H9 (cell line): Measurements from ENCODE around the gene IL24. TPM values are rescaled to one million over a fixed set of nuclear protein-coding genes. Genes with fewer than 3 reads are reported as not detected.

Experiments
- DNase-seq: peaks from one replicate; pipeline ENCODE4 v3.0.0-alpha.2; 2017
- H2AFZ ChIP-seq: one replicate; pipeline ENCODE4 v1.6.1; 2013; ENCODE audit warnings: mild to moderate bottlenecking, low read length, control low read depth, moderate library complexity
- H2AK5ac ChIP-seq: 2 replicates; pipeline ENCODE4 v1.6.1; 2013; ENCODE audit warnings: low read length, control low read depth, mixed read lengths; ENCODE audit not compliant: insufficient read length
- H2BK120ac ChIP-seq: one replicate; pipeline ENCODE4 v1.6.1; 2013; ENCODE audit warnings: low read depth, mild to moderate bottlenecking, low read length, control low read depth, inconsistent platforms; ENCODE audit not compliant: poor library complexity, severe bottlenecking
- H2BK12ac ChIP-seq: 2 replicates; pipeline ENCODE4 v1.6.1; 2013; ENCODE audit warnings: low read length, control low read depth, mixed read lengths, low read depth; ENCODE audit not compliant: insufficient read length
- H2BK15ac ChIP-seq: 2 replicates; pipeline ENCODE4 v1.6.1; 2013; ENCODE audit warnings: low read depth, low read length, control low read depth
- H2BK20ac ChIP-seq: one replicate; pipeline ENCODE4 v1.6.1; 2013; ENCODE audit warnings: low read depth, mild to moderate bottlenecking, low read length, control low read depth, inconsistent platforms; ENCODE audit not compliant: poor library complexity, severe bottlenecking
- H2BK5ac ChIP-seq: 2 replicates; pipeline ENCODE4 v1.6.1; 2013; ENCODE audit warnings: low read length, control low read depth, mixed read lengths; ENCODE audit not compliant: insufficient read length
- H3K14ac ChIP-seq: 2 replicates; pipeline ENCODE4 v1.6.1; 2013; ENCODE audit warnings: low read length, control low read depth; ENCODE audit not compliant: insufficient read depth
- H3K18ac ChIP-seq: 2 replicates; pipeline ENCODE4 v1.6.1; 2013; ENCODE audit warnings: low read depth, mild to moderate bottlenecking, mixed read lengths, low read length, control low read depth; ENCODE audit not compliant: insufficient read length
- H3K23ac ChIP-seq: 2 replicates; pipeline ENCODE4 v1.6.1; 2013; ENCODE audit warnings: low read length, control low read depth, mixed read lengths, low read depth; ENCODE audit not compliant: insufficient read length
- H3K23me2 ChIP-seq: 2 replicates; pipeline ENCODE4 v1.6.1; 2013; ENCODE audit warnings: low read depth, mild to moderate bottlenecking, mixed read lengths, low read length, control low read depth; ENCODE audit not compliant: insufficient read length, poor library complexity, severe bottlenecking
- H3K27ac ChIP-seq: 2 replicates; pipeline ENCODE4 v1.5.1; 2013; ENCODE audit warnings: low read length, control low read depth, mixed read lengths, low read depth; ENCODE audit not compliant: insufficient read length
- H3K27me3 ChIP-seq: 2 replicates; pipeline ENCODE4 v1.6.1; 2013; ENCODE audit warnings: low read length, control low read depth, inconsistent platforms; ENCODE audit not compliant: insufficient read depth
- H3K4ac ChIP-seq: 2 replicates; pipeline ENCODE4 v1.6.1; 2013; ENCODE audit warnings: low read depth, mild to moderate bottlenecking, control low read depth, inconsistent platforms, low read length, moderate library complexity
- H3K4me1 ChIP-seq: 2 replicates; pipeline ENCODE4 v1.6.1; 2013; ENCODE audit warnings: low read length, control low read depth, inconsistent platforms; ENCODE audit not compliant: insufficient read depth
- H3K4me2 ChIP-seq: 2 replicates; pipeline ENCODE4 v1.6.1; 2013; ENCODE audit warnings: low read length, control low read depth, mixed read lengths; ENCODE audit not compliant: insufficient read length, insufficient read depth
- H3K56ac ChIP-seq: 2 replicates; pipeline ENCODE4 v1.6.1; 2013; ENCODE audit warnings: low read depth, mild to moderate bottlenecking, mixed read lengths, low read length, control low read depth; ENCODE audit not compliant: insufficient read length
- H3K79me1 ChIP-seq: 2 replicates; pipeline ENCODE4 v1.6.1; 2013; ENCODE audit warnings: low read depth, mild to moderate bottlenecking, moderate library complexity, low read length, control low read depth, inconsistent platforms; ENCODE audit not compliant: insufficient read depth, poor library complexity, severe bottlenecking
- H3K79me2 ChIP-seq: 2 replicates; pipeline ENCODE4 v1.6.1; 2013; ENCODE audit warnings: low read length, control low read depth, inconsistent platforms; ENCODE audit not compliant: insufficient read depth
- H3K9ac ChIP-seq: 2 replicates; pipeline ENCODE4 v1.6.1; 2013; ENCODE audit warnings: low read length, control low read depth, mixed read lengths; ENCODE audit not compliant: insufficient read length; ENCODE audit errors: extremely low read depth
- H3K9me3 ChIP-seq: one replicate; pipeline ENCODE4 v1.6.1; 2013; ENCODE audit warnings: low read depth, low read length, inconsistent platforms; ENCODE audit not compliant: control insufficient read depth
- H3T11ph ChIP-seq: one replicate; pipeline ENCODE4 v1.6.1; 2013; ENCODE audit warnings: mild to moderate bottlenecking, low read length, control low read depth, inconsistent platforms
- H4K20me1 ChIP-seq: one replicate; pipeline ENCODE4 v1.6.1; 2013; ENCODE audit not compliant: control insufficient read depth, insufficient read length, insufficient read depth
- H4K5ac ChIP-seq: 2 replicates; pipeline ENCODE4 v1.6.1; 2013; ENCODE audit warnings: low read depth, mild to moderate bottlenecking, mixed read lengths, low read length, control low read depth; ENCODE audit not compliant: insufficient read length
- H4K8ac ChIP-seq: replicated peaks from 2 replicates; pipeline ENCODE4 v1.6.1; 2013; ENCODE audit warnings: low read length, control low read depth, mixed read lengths, low read depth; ENCODE audit not compliant: insufficient read length
- H4K91ac ChIP-seq: 2 replicates; pipeline ENCODE4 v1.6.1; 2013; ENCODE audit warnings: low read depth, mild to moderate bottlenecking, moderate library complexity, mixed read lengths, low read length, control low read depth; ENCODE audit not compliant: insufficient read length
- H3K27ac Mint-ChIP-seq, 3 experiments: 2 replicates in 2 of 3; 3 replicates in 1 of 3; pipeline ENCODE4 v1.8.0; 2020 to 2021; ENCODE audit warnings: mixed read lengths in 3 of 3, mild to moderate bottlenecking in 1 of 3, moderate library complexity in 1 of 3
- H3K27me3 Mint-ChIP-seq: 2 replicates; pipeline ENCODE4 v1.8.0; 2021; ENCODE audit warnings: low read depth, mild to moderate bottlenecking, moderate library complexity, mixed read lengths
- H3K36me3 Mint-ChIP-seq, 3 experiments: 2 replicates in 2 of 3; 3 replicates in 1 of 3; pipeline ENCODE4 v1.8.0; 2020 to 2021; ENCODE audit warnings: low read depth in 3 of 3, mixed read lengths in 3 of 3; ENCODE audit not compliant: insufficient read depth in 1 of 3
- H3K4me1 Mint-ChIP-seq, 2 experiments: 2 replicates each; pipeline ENCODE4 v1.8.0; 2020; ENCODE audit warnings: mixed read lengths in 2 of 2
- H3K4me3 Mint-ChIP-seq, 2 experiments: 2 replicates in 1 of 2; 3 replicates in 1 of 2; pipeline ENCODE4 v1.8.0; 2020 to 2021; ENCODE audit warnings: mild to moderate bottlenecking in 2 of 2, mixed read lengths in 2 of 2, moderate library complexity in 1 of 2
- H3K9me3 Mint-ChIP-seq, 2 experiments: 2 replicates in 1 of 2; 3 replicates in 1 of 2; pipeline ENCODE4 v1.8.0; 2020; ENCODE audit warnings: mild to moderate bottlenecking in 2 of 2, mixed read lengths in 2 of 2, moderate library complexity in 1 of 2
- WGBS: extraction: QIAGEN DNeasy Blood & Tissue Kit; methylation state at CpG from one replicate; pipeline ENCODE4 v1.1.7; 2013; ENCODE audit warnings: missing lambda C conversion rate, low lambda C conversion rate, mixed read lengths; ENCODE audit not compliant: insufficient read length; ENCODE audit errors: extremely low coverage; 5-methylcytosine and 5-hydroxymethylcytosine counted together
- total RNA-seq: library from RNA; stranded (reverse); gene quantifications from 2 replicates; pipeline ENCODE4 v1.2.1, GENCODE V29; 2021
- TF ChIP-seq, protein P1 (sequence below): fragments of 200-600 bp; sonication (generic); conservative IDR thresholded peaks from 3 replicates; pipeline ENCODE4 v1.8.0; 2021; ENCODE audit warnings: antibody characterized with exemption, mild to moderate bottlenecking

IL24 gene
- total RNA-seq, 1 experiment from 2014 or later, result not detected

DNA sequence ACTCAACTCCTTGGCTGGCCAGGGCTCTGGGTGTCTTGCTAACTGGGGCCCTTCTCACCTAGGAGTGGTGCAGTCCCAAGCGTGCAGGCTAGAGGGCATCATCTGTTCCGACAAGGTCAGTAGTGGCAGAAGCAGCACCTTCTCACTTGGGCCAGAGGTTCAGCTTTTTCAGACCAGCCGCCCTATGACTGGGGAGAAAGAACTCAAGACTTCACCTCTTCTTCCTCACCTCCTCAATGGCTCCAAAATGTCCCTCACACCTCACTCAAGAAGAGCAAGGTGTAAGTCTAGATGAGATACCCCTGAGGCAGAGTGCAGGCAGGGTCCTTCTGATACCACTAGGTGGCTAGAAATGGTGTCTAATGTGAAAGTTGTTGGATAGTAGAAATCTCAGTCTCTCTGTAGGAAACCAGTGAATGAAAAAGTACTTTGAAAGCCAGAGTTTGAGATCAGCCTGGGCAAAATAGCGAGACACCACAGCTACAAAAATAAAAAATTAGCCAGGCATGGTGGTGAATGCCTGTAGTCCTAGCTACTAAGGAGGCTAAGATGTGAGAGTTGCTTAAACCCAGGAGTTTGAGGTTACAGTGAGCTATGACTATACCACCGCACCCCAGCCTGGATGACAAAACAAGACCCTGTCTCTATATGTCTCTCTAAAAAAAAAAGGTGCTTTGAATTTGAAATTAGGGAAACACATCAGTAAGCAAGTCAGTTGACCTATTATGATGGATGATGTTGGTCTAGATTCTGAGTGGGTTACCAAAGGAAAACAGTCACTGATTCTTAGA lies 40.4 kb upstream of the IL24 start:
- Mint-ChIP-seq H3K4me1 (peaks cover 0 to 2% of the 10 kb centered on the region in 2 experiments; a peak in 1 of 4 replicates), H3K4me3 (no peak overlapping the region), H3K9me3 (peaks cover 15 to 16% of the 10 kb centered on the region in 2 experiments), H3K27ac (no peak overlapping the region), H3K27me3 (peaks cover 31% of the 10 kb centered on the region), H3K36me3 (peaks cover 0 to 7% (median 0%) of the 10 kb centered on the region in 3 experiments; a peak in 1 of 7 replicates)
- H3K9ac ChIP-seq, result no peak overlapping the region
- no peaks in the 10 kb centered on the region for H3K27me3 ChIP-seq
- H3K79me2 ChIP-seq, result no peaks in the 10 kb centered on the region
- H2BK12ac ChIP-seq, result no peak overlapping the region
- WGBS, result no CpG with 5 or more reads among the region's 5 CpGs
- H3K56ac ChIP-seq, result no peak overlapping the region
- no peak overlapping the region for H3K18ac ChIP-seq
- no peaks in the 10 kb centered on the region for H3K4me1 ChIP-seq
- TF ChIP-seq, protein P1, sequence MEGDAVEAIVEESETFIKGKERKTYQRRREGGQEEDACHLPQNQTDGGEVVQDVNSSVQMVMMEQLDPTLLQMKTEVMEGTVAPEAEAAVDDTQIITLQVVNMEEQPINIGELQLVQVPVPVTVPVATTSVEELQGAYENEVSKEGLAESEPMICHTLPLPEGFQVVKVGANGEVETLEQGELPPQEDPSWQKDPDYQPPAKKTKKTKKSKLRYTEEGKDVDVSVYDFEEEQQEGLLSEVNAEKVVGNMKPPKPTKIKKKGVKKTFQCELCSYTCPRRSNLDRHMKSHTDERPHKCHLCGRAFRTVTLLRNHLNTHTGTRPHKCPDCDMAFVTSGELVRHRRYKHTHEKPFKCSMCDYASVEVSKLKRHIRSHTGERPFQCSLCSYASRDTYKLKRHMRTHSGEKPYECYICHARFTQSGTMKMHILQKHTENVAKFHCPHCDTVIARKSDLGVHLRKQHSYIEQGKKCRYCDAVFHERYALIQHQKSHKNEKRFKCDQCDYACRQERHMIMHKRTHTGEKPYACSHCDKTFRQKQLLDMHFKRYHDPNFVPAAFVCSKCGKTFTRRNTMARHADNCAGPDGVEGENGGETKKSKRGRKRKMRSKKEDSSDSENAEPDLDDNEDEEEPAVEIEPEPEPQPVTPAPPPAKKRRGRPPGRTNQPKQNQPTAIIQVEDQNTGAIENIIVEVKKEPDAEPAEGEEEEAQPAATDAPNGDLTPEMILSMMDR, result peak; percentile 65
- no peak overlapping the region for H4K91ac ChIP-seq
- H4K5ac ChIP-seq, result no peak overlapping the region
- H2BK5ac ChIP-seq, result no peak overlapping the region
- H3T11ph ChIP-seq, result no peak overlapping the region
- H3K79me1 ChIP-seq, result no peaks in the 10 kb centered on the region
- no peak for DNase-seq
- no peak overlapping the region for H2BK20ac ChIP-seq
- H3K14ac ChIP-seq, result no peak overlapping the region
- H3K4me2 ChIP-seq, result no peak overlapping the region
- H3K4ac ChIP-seq, result no peak overlapping the region
- no peaks in the 10 kb centered on the region for H3K23me2 ChIP-seq
- H4K8ac ChIP-seq, result no peak overlapping the region
- H2AFZ ChIP-seq, result no peak overlapping the region
- H2AK5ac ChIP-seq, result no peak overlapping the region
- H3K9me3 ChIP-seq, result no peaks in the 10 kb centered on the region
- H2BK120ac ChIP-seq, result no peak overlapping the region
- H4K20me1 ChIP-seq, result no peaks in the 10 kb centered on the region
- H3K27ac ChIP-seq, result no peak overlapping the region
- H2BK15ac ChIP-seq, result no peak overlapping the region
- no peak overlapping the region for H3K23ac ChIP-seq
